K562 (cell line): Measurements from ENCODE around the gene ANKRD16. TPM values are rescaled to one million over a fixed set of nuclear protein-coding genes. Genes with fewer than 3 reads are reported as not detected.
A peak's percentile ranks its signal among the peaks of the same experiment; 100 is the strongest.

Experiments
- ATAC-seq: fragments of 200-7000 bp; cut with Tn5 transposase; 3 replicates; pipeline ENCODE4 v1.9.1; 2020; ENCODE audit warnings: moderate library complexity
- BruUV-seq: library from RNA; stranded (reverse); fragments of 400-500 nt; replicated peaks from 2 replicates; lab custom pipeline; 2021; lab: Mats Ljungman, UMichigan
- CTCF ChIA-PET: fragments of 300-600 bp; formaldehyde crosslinking; extraction: SDS; loops from one replicate; lab custom pipeline; 2021; ENCODE audit warnings: low intra/inter-chr PET ratio; lab: Yijun Ruan, JAX
- POLR2A ChIA-PET: fragments of 300-600, 350-650 bp; sonication (Branson Sonifier 250); formaldehyde crosslinking; extraction: SDS; loops from one replicate; lab custom pipeline; 2021; ENCODE audit warnings: antibody characterized with exemption, inconsistent platforms; lab: Yijun Ruan, JAX
- DNase-seq, 4 experiments: peaks; one replicate each; pipeline versions ENCODE4 v3.0.0 to v3.0.0-alpha.2; 2011 to 2018; ENCODE audit warnings: low spot score in 3 of 4, mixed read lengths in 3 of 4; ENCODE audit errors: extremely low read depth in 1 of 4
- FAIRE-seq: peaks from 2 replicates; lab custom pipeline; 2011; peaks lifted over from hg19 to GRCh38; lab: Jason Lieb, UNC
- H2AFZ ChIP-seq: 2 replicates; pipeline ENCODE4 v1.6.0; 2011; ENCODE audit warnings: low read depth, low read length, control low read depth, inconsistent platforms
- H3K27ac ChIP-seq: fragments of 200-600 bp; 3 replicates; pipeline ENCODE4 v1.8.0; 2011; ENCODE audit warnings: low read depth, mild to moderate bottlenecking, control low read depth, inconsistent platforms, low read length, moderate library complexity, mixed read lengths; ENCODE audit errors: extremely low read depth
- H3K27me3 ChIP-seq, 2 experiments: fragments of 300-600 bp in 1 of 2; 2 replicates in 1 of 2; 3 replicates in 1 of 2; pipeline versions ENCODE4 v1.6.0 to v1.8.0; 2011; ENCODE audit warnings: inconsistent platforms in 2 of 2, low read length in 2 of 2, mild to moderate bottlenecking in 1 of 2, mixed read lengths in 1 of 2, moderate library complexity in 1 of 2; ENCODE audit not compliant: control insufficient read depth in 2 of 2, insufficient read depth in 2 of 2
- H3K36me3 ChIP-seq: fragments of 300-600 bp; 3 replicates; pipeline ENCODE4 v1.8.0; 2011; ENCODE audit warnings: mild to moderate bottlenecking, low read length, inconsistent platforms; ENCODE audit not compliant: control insufficient read depth, insufficient read depth
- H3K4me1 ChIP-seq, 2 experiments: fragments of 200-600 bp in 1 of 2; replicated peaks in 1 of 2; 2 replicates in 1 of 2; 3 replicates in 1 of 2; pipeline versions ENCODE4 v1.5.1 to v1.8.0; 2011; ENCODE audit warnings: inconsistent platforms in 2 of 2, low read length in 2 of 2, mild to moderate bottlenecking in 1 of 2, mixed read lengths in 1 of 2, moderate library complexity in 1 of 2; ENCODE audit not compliant: control insufficient read depth in 2 of 2, insufficient read depth in 2 of 2
- H3K4me2 ChIP-seq: 2 replicates; pipeline ENCODE4 v1.6.1; 2011; ENCODE audit warnings: low read length, control low read depth, inconsistent platforms, mixed read lengths; ENCODE audit not compliant: insufficient read depth
- H3K4me3 ChIP-seq: fragments of 200-600 bp; sonication (generic), shearing (Covaris generic); 2 replicates; pipeline ENCODE4 v1.5.1; 2016; ENCODE audit warnings: control low read depth, inconsistent platforms
- H3K79me2 ChIP-seq: fragments of 200-600 bp; 3 replicates; pipeline ENCODE4 v1.8.0; 2011; ENCODE audit warnings: low read length, inconsistent platforms; ENCODE audit not compliant: control insufficient read depth, insufficient read depth
- H3K9ac ChIP-seq, 2 experiments: 2 replicates each; pipeline versions ENCODE4 v1.6.0 to v1.6.1; 2011; ENCODE audit warnings: low read depth in 2 of 2, low read length in 2 of 2, control low read depth in 1 of 2, inconsistent platforms in 1 of 2, mild to moderate bottlenecking in 1 of 2, mixed read lengths in 1 of 2; ENCODE audit not compliant: insufficient read depth in 1 of 2
- H3K9me1 ChIP-seq: one replicate; pipeline ENCODE4 v1.6.0; 2011; ENCODE audit warnings: inconsistent platforms, mild to moderate bottlenecking, low read length, moderate library complexity; ENCODE audit not compliant: control insufficient read depth, insufficient read depth
- H3K9me3 ChIP-seq: replicated peaks from 2 replicates; pipeline ENCODE4 v1.5.1; 2011; ENCODE audit warnings: low read depth, low read length, inconsistent platforms; ENCODE audit not compliant: control insufficient read depth, insufficient read depth
- H4K20me1 ChIP-seq: replicated peaks from 2 replicates; pipeline ENCODE4 v1.6.1; 2011; ENCODE audit warnings: low read length, inconsistent platforms, mixed read lengths; ENCODE audit not compliant: control insufficient read depth, insufficient read depth
- CREM ChIP-seq: IDR thresholded peaks from 2 replicates; pipeline ENCODE4 v1.6.1; 2014; ENCODE audit warnings: antibody characterized with exemption, low read depth
- DMBX1 ChIP-seq: fragments of 250-450 bp; sonication (Bioruptor Pico); IDR thresholded peaks from 2 replicates; pipeline ENCODE4 v1.8.0; 2022; ENCODE audit warnings: inconsistent platforms, mild to moderate bottlenecking, moderate library complexity, borderline replicate concordance
- ETV1 ChIP-seq: fragments of 450-650 bp; conservative IDR thresholded peaks from 2 replicates; pipeline ENCODE4 v1.6.1; 2016; ENCODE audit warnings: missing genetic modification characterization, control low read depth, low read depth, missing compliant biosample characterization
- FUS ChIP-seq: fragments of 200-400 bp; formaldehyde crosslinking; optimal IDR thresholded peaks from 2 replicates; pipeline ENCODE3; 2017; ENCODE audit warnings: low read depth, low read length
- GATA2 ChIP-seq: sonication (generic); formaldehyde crosslinking; IDR thresholded peaks from 2 replicates; pipeline ENCODE4 v1.4.0; 2020; ENCODE audit warnings: mild to moderate bottlenecking, missing genetic modification reagents
- LEF1 ChIP-seq: fragments of 450-650 bp; IDR thresholded peaks from 2 replicates; pipeline ENCODE4 v1.6.1; 2016; ENCODE audit warnings: mild to moderate bottlenecking
- MAZ ChIP-seq, 2 experiments: fragments of 450-650 bp in 1 of 2; sonication (generic) in 1 of 2; formaldehyde crosslinking; IDR thresholded peaks in 1 of 2; conservative IDR thresholded peaks in 1 of 2; 2 replicates each; pipeline versions ENCODE4 v1.4.0 to v1.5.0; 2020; ENCODE audit warnings: mild to moderate bottlenecking in 1 of 2, missing genetic modification reagents in 1 of 2
- PTRF ChIP-seq: fragments of 450-650 bp; IDR thresholded peaks from 2 replicates; pipeline ENCODE4 v1.6.1; 2016; ENCODE audit warnings: mild to moderate bottlenecking, missing genetic modification characterization, missing compliant biosample characterization
- TAF1 ChIP-seq: IDR thresholded peaks from 2 replicates; pipeline ENCODE4 v1.6.1; 2011; ENCODE audit warnings: mild to moderate bottlenecking, low read length, moderate library complexity; ENCODE audit not compliant: insufficient read depth, control insufficient read depth, severe bottlenecking; ENCODE audit errors: extremely low read depth
- ZNF77 ChIP-seq: fragments of 250-450 bp; sonication (Bioruptor Pico); IDR thresholded peaks from 2 replicates; pipeline ENCODE4 v1.5.0; 2020
- WGBS: fragments of 100-300 bp; shearing (Covaris generic); methylation state at CpG from one replicate; pipeline ENCODE4 v1.1.6; 2016; ENCODE audit warnings: low coverage, mixed read lengths; ENCODE audit not compliant: insufficient coverage; ENCODE audit errors: missing lambda C conversion rate; 5-methylcytosine and 5-hydroxymethylcytosine counted together
- in situ Hi-C: fragments of 300-500 bp; cut with MboI; formaldehyde crosslinking; loops from 4 replicates; pipeline ENCODE4 v1.15.0; 2018; ENCODE audit warnings: inconsistent platforms, mixed read lengths
- intact Hi-C: fragments of 100-400 bp; cut with micrococcal nuclease; formaldehyde crosslinking; loops from 2 replicates; pipeline ENCODE4 v1.14.2; 2022
- polyA plus RNA-seq, 8 experiments: library from polyadenylated mRNA; depleted of rRNA in 4 of 8; stranded (reverse) in 5 of 8; unstranded in 3 of 8; fragments of >200 nt; fragmentation: Nextera tagmentation in 2 of 8; fragmentation: Illumina TruSeq in 1 of 8; extraction: Ambion mirVana in 2 of 8; extraction: Trizol in 1 of 8; gene quantifications; 2 replicates each; pipeline versions ENCODE4 v1.2.1 to v1.2.3, GENCODE V29; 2011 to 2014; ENCODE audit warnings: inconsistent platforms in 1 of 8, missing spikeins in 1 of 8
- total RNA-seq, 7 experiments: library from RNA; depleted of rRNA in 6 of 7; stranded (reverse); fragments of >200 nt in 6 of 7; fragmentation: Illumina TruSeq in 2 of 7; extraction: Trizol in 2 of 7; gene quantifications; 2 replicates each; pipeline versions ENCODE4 v1.2.1 to v1.2.3, GENCODE V29; 2011 to 2021; ENCODE audit warnings: low replicate concordance in 1 of 7
- TF ChIP-seq, protein P1 (sequence below): fragments of 450-650 bp; IDR thresholded peaks from 2 replicates; pipeline ENCODE4 v1.6.1; 2018; ENCODE audit warnings: mild to moderate bottlenecking, low read depth; ENCODE audit not compliant: partially characterized antibody
- TF ChIP-seq, protein P2 (sequence below): fragments of 200-800 bp; sonication (Bioruptor generic); IDR thresholded peaks from 2 replicates; pipeline ENCODE4 v1.6.1; 2016; ENCODE audit warnings: missing genetic modification characterization, missing compliant biosample characterization

ANKRD16 gene
- total and polyA plus RNA-seq, 9 of the 15 experiments (the other 6 are each of a cell fraction or from before 2014, with no cell fraction given) = 1.5 to 16.0 (median 9.5) TPM

DNA sequence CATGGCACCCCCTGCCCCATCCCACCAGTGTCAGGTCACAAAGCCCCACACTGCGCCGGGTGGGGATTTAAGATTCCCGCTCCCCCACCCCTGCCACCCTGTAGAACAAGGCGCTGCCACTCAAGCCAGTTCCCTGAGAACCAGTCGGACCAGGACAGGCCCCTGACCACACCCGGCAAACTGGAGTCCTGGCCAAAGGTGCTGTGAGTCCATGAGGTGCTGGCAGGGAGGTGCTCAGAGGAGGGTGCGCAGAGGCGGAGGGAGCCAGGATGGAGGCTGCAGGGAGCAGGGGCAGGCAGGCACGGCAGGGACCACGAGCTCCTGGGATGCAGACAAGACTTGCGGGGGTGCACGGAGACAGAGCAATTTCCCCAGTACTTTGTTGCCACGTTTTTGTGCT, 56.7 kb downstream of the ANKRD16 start:
- Histone ChIP-seq H3K27ac (no peak overlapping the region), H3K27me3 (no peaks in the 10 kb centered on the region), H4K20me1 (no peaks in the 10 kb centered on the region), H3K9ac (peak overlapping the region in 1 of 2 experiments; percentile 67; a peak in 1 of 4 replicates), H2AFZ (no peak overlapping the region), H3K9me1 (no peaks in the 10 kb centered on the region), H3K4me2 (no peak overlapping the region), H3K4me1 (peaks cover 26 to 32% of the 10 kb centered on the region in 2 experiments), H3K9me3 (no peaks in the 10 kb centered on the region), H3K79me2 (no peaks in the 10 kb centered on the region), H3K4me3 (no peak overlapping the region), H3K36me3 (no peaks in the 10 kb centered on the region)
- CTCF ChIA-PET = no interaction called here
- no peak for DNase-seq
- FAIRE-seq = no peak
- 75% methylated on average over 12 of the region's 13 CpGs for WGBS
- POLR2A ChIA-PET = interaction anchor here (0.7 to 1.6 kb wide), 4 partner anchors 9 to 20 kb away, joined by 4 to 5 read pairs (median 4); partner anchors contain the start of gene GDI2
- intact Hi-C loops = no loop called here
- no peak for TF ChIP-seq PTRF (tag)
- no peak for TF ChIP-seq TAF1
- TF ChIP-seq DMBX1 (CRISPR knock-in tag) = no peak
- TF ChIP-seq ZNF77 (CRISPR knock-in tag) = no peak
- no peak for TF ChIP-seq GATA2 (CRISPR knock-in tag)
- TF ChIP-seq, protein P1, sequence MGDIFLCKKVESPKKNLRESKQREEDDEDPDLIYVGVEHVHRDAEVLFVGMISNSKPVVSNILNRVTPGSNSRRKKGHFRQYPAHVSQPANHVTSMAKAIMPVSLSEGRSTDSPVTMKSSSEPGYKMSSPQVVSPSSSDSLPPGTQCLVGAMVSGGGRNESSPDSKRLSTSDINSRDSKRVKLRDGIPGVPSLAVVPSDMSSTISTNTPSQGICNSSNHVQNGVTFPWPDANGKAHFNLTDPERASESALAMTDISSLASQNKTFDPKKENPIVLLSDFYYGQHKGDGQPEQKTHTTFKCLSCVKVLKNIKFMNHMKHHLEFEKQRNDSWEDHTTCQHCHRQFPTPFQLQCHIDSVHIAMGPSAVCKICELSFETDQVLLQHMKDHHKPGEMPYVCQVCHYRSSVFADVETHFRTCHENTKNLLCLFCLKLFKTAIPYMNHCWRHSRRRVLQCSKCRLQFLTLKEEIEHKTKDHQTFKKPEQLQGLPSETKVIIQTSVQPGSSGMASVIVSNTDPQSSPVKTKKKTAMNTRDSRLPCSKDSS = no peak
- no peak for TF ChIP-seq FUS
- no peak for TF ChIP-seq CREM
- no peak for TF ChIP-seq MAZ (CRISPR knock-in tag; conservative IDR thresholded peaks at IDR 0.05 in 1 of 2, IDR thresholded peaks at IDR 0.05 in 1 of 2)
- no peak for TF ChIP-seq ETV1 (tag)
- TF ChIP-seq, protein P2, sequence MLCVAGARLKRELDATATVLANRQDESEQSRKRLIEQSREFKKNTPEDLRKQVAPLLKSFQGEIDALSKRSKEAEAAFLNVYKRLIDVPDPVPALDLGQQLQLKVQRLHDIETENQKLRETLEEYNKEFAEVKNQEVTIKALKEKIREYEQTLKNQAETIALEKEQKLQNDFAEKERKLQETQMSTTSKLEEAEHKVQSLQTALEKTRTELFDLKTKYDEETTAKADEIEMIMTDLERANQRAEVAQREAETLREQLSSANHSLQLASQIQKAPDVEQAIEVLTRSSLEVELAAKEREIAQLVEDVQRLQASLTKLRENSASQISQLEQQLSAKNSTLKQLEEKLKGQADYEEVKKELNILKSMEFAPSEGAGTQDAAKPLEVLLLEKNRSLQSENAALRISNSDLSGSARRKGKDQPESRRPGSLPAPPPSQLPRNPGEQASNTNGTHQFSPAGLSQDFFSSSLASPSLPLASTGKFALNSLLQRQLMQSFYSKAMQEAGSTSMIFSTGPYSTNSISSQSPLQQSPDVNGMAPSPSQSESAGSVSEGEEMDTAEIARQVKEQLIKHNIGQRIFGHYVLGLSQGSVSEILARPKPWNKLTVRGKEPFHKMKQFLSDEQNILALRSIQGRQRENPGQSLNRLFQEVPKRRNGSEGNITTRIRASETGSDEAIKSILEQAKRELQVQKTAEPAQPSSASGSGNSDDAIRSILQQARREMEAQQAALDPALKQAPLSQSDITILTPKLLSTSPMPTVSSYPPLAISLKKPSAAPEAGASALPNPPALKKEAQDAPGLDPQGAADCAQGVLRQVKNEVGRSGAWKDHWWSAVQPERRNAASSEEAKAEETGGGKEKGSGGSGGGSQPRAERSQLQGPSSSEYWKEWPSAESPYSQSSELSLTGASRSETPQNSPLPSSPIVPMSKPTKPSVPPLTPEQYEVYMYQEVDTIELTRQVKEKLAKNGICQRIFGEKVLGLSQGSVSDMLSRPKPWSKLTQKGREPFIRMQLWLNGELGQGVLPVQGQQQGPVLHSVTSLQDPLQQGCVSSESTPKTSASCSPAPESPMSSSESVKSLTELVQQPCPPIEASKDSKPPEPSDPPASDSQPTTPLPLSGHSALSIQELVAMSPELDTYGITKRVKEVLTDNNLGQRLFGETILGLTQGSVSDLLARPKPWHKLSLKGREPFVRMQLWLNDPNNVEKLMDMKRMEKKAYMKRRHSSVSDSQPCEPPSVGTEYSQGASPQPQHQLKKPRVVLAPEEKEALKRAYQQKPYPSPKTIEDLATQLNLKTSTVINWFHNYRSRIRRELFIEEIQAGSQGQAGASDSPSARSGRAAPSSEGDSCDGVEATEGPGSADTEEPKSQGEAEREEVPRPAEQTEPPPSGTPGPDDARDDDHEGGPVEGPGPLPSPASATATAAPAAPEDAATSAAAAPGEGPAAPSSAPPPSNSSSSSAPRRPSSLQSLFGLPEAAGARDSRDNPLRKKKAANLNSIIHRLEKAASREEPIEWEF (CRISPR knock-in tag) = no peak
- no peak for TF ChIP-seq LEF1
- in situ Hi-C loops = no loop called here
- no TSS peak for BruUV-seq
- ATAC-seq = no peak
